ENCODE results near the gene KLHL29.
"Not testable (repeated sequence)": the region's sequence is repeated elsewhere in the genome, so short reads cannot be mapped to it uniquely, and the experiment has no call there.

The KLHL29 gene

GRCh38 chr2:23384551-23385343, at the start of gene KLHL29:
TSS of gene KLHL29 (plus strand) at chr2:23385179. CDS start at chr2:23562197, 177,018 bp downstream.
- peak; percentile 89 for DNase-seq

- no peak for DNase-seq
Measured at GRCh38 chr2:23335550-23335949, 49.4 kb upstream of the KLHL29 start.

GRCh38 chr2:23342075-23342474, 42.9 kb upstream of the KLHL29 start:
- DNase-seq: no peak

GRCh38 chr2:23346029-23346428, 39.0 kb upstream of the KLHL29 start:
- DNase-seq: no peak

GRCh38 chr2:23346781-23347180, 38.2 kb upstream of the KLHL29 start:
- DNase-seq: no peak

- DNase-seq: no peak
Measured at GRCh38 chr2:23347471-23348092, 37.4 kb upstream of the KLHL29 start.

GRCh38 chr2:23348093-23348481, 36.9 kb upstream of the KLHL29 start:
- DNase-seq: not testable (repeated sequence)

- no peak for DNase-seq
Measured at GRCh38 chr2:23349508-23349907, 35.5 kb upstream of the KLHL29 start.

GRCh38 chr2:23350041-23350791, 34.8 kb upstream of the KLHL29 start:
- no peak for DNase-seq

GRCh38 chr2:23350792-23351355, 34.1 kb upstream of the KLHL29 start:
- no peak for DNase-seq

- peak; percentile 93 for DNase-seq
Measured at GRCh38 chr2:23351388-23352141, 33.4 kb upstream of the KLHL29 start.

- no peak for DNase-seq
Measured at GRCh38 chr2:23354554-23354953, 30.4 kb upstream of the KLHL29 start.

GRCh38 chr2:23355001-23355400, 30.0 kb upstream of the KLHL29 start:
- no peak for DNase-seq

- no peak for DNase-seq
Measured at GRCh38 chr2:23356711-23357110, 28.3 kb upstream of the KLHL29 start.

GRCh38 chr2:23359631-23360567, 25.1 kb upstream of the KLHL29 start:
- DNase-seq: no peak

- DNase-seq: no peak
Measured at GRCh38 chr2:23360571-23361125, 24.3 kb upstream of the KLHL29 start.

GRCh38 chr2:23361152-23361551, 23.8 kb upstream of the KLHL29 start:
- no peak for DNase-seq

- DNase-seq: no peak
Measured at GRCh38 chr2:23363268-23363667, 21.7 kb upstream of the KLHL29 start.

GRCh38 chr2:23363831-23364230, 21.1 kb upstream of the KLHL29 start:
- DNase-seq: no peak

- no peak for DNase-seq
Measured at GRCh38 chr2:23366720-23367119, 18.3 kb upstream of the KLHL29 start.

- DNase-seq: no peak
Measured at GRCh38 chr2:23367760-23368159, 17.2 kb upstream of the KLHL29 start.
